NCI-H524 (cell line): Measurements from ENCODE around the gene PDZD2.

Source experiments
- DNase-seq, 2 experiments: peaks; one replicate each; lab custom pipeline; 2025; lab: John Stamatoyannopoulos, UW

PDZD2 gene

GRCh38 chr5:31638345-31638744 lies 586 bp upstream of the PDZD2 start:
- DNase-seq = peak in 1 of 2 experiments; percentile 52

GRCh38 chr5:31639481-31640411 lies 815 bp downstream of the PDZD2 start:
- DNase-seq = no peak

DNA sequence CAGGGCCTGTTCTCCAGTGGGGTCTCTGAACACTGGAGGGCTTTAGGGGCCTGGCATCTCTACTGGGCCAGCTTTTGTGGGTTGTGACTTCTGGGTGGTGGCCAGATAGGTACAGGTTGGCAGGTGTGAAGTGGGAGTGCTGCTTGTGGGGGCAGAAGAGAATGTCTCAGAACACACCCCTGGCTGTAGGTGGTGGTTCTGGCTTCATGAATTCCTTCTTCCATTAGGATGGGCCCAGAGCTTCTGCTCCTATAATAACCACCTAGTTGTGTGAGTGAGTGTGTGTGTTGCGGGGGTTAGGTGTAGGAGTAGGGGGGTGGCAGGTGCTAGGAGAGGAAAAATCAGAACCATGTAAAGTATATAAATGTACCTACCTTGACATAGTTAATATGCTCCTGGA lies 1.6 kb downstream of the PDZD2 start:
- DNase-seq = no peak

GRCh38 chr5:31641059-31641458 lies 2.1 kb downstream of the PDZD2 start:
- DNase-seq = no peak

GRCh38 chr5:31641575-31641974 lies 2.6 kb downstream of the PDZD2 start:
- no peak for DNase-seq

DNA sequence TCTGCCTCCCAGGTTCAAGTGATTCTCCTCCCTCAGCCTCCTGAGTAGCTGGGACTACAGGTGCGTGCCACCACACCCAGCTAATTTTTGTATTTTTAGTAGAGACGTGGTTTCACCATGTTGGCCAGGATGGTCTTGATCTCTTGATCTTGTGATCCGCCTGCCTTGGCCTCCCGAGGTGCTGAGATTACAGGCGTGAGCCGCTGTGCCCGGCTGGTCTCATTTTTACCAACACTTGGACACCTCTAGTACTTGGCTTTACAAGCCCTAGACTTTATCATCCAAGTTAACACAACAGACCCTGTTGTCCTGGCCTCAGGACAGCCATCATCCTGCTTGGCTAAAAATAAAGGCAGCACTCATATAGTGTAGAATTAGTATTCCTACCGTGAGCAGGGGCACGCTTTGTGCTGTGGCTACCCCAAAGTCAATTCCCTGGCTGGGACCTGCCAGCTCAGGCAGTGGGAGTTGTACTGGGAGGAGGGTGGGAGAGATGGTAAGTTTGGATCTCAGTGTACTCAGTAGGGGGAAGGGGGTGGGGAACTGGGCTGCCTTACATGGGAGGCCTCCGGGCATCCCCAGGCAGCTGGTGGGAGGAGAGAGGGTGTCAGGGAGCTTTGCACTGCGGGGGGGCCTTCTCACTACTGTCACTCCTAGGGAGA lies 6.6 kb downstream of the PDZD2 start:
- DNase-seq = no peak

GRCh38 chr5:31648326-31648725 lies 9.4 kb downstream of the PDZD2 start:
- DNase-seq = no peak

- DNase-seq = no peak
Measured at GRCh38 chr5:31651241-31651640, 12.3 kb downstream of the PDZD2 start.

DNA sequence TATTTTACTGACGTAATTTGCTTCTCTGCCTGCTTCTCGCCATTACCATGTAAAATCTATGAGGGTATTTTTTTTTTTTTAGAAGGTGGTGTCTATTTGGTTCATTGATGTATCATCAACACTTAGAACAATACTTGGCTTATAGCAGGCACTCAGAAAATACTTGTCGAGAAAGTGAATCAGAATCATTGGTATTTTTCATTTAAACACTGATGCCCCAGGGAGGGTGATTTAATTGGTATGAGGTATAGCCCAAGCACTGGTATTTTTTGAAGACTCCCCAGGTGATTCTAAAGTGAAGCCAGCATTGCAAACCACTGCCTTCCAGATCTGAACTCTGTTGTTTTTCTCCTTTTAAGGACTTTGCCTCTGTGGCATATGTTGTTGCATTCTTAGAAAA lies 16.6 kb downstream of the PDZD2 start:
- no peak for DNase-seq

DNA sequence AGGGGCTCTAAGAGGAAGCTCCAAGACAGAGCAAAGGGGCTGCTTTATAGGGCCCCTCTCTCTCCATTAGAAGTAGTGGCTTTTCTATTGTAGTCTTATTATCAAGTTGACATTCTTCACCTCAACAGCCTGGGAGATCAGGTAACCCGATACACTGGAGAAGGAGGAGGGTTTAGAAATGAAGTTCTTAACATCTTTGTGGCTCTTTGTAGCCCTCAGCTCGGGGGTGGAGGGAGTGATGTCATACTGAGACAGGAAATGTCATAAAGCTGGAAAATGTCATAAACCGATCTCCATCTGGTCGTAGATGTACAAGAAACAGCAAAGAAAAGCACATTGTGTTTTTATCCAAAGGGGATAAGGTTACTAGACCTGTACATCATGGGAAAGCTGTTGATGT lies 17.9 kb downstream of the PDZD2 start:
- DNase-seq = no peak

DNA sequence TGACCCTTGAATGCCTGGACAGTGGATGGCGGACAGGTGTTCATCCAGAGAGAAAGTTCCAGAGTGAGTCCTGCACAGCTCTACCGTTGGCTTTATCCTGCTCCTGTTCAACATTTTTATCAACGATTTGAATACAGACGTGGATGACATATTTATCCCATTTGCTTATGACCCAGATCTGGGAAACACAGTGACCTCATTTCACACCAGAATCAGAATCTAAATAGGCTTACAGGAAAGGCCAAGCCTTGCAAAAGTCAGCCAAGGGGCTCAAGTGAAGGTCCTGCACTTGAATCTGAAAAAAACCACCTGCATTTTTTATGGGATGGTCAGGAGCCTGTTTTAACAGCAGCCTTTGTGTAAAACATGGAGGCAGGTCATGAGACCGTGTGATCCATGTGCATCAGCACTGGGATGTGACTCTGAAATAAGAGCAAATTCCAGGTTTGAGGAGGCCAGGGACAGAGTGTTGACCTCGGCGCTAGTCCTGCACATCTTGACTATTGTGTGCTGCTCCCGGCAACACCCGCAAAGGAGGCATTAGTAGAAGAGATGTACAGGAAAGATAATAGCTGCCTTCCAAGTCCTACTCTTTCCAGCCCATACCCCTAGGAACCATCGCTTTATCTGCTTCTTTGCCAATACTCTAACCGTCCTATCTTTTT lies 18.5 kb downstream of the PDZD2 start:
- DNase-seq = no peak

GRCh38 chr5:31661257-31661656 lies 22.3 kb downstream of the PDZD2 start:
- no peak for DNase-seq

DNA sequence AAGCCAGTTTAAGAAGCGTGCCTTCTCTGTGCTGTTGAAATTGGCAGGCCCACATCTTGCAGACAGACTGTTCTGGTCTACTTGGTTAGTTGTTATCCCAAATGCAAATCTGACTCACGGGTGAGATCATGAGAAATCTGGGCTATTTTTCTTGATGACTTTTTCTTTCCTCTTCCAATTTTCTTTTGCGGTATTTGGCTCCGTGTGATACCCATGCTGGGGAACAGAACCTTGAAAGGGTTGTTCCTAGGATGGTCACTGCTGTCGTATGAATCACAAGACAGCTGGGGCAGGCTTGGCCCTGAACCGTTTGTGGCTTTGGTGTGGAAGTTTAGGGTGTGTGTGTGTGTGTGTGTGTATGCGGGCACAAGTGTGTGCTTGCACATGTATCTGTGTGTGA lies 24.6 kb downstream of the PDZD2 start:
- no peak for DNase-seq

DNA sequence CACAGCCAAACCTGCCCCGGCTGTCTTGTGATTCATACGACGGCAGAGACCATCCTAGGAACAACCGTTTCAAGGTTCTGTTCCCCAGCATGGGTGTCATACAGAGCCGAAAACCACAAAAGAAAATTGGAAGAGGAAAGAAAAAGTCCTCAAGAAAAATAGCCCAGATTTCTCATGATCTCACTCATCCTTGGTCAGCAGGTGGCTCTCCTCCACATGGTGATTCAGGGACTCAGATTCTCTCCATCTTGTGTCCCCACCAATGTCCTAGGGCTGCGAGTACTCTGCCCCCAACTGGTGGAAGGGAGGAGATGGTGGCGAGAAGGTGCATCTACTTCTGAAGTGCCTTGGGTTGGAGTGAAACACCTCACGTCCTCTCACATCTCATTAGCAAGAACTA lies 25.6 kb downstream of the PDZD2 start:
- DNase-seq = peak; percentile 9 to 39

DNA sequence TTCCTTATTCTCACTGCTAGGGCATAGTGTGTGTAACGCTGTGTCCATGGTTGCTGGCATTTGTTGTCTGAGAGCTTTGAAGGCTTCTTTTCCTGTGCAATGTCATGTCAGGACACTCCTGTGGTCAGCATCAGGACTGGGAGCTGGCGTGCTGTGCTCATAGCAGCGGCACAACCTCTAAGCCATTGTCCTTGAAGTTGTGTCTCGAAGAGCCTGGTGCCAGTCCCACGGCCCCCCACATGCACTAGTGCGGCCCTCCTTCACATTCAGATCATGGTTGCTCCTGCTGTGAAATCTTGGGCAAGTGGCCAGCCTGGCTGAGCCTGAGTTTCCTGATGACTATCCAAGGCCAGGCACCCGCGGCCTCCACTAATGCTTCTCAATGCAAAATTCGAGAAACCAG lies 32.4 kb downstream of the PDZD2 start:
- no peak for DNase-seq

- no peak for DNase-seq
Measured at GRCh38 chr5:31674371-31674951, 35.5 kb downstream of the PDZD2 start.

DNA sequence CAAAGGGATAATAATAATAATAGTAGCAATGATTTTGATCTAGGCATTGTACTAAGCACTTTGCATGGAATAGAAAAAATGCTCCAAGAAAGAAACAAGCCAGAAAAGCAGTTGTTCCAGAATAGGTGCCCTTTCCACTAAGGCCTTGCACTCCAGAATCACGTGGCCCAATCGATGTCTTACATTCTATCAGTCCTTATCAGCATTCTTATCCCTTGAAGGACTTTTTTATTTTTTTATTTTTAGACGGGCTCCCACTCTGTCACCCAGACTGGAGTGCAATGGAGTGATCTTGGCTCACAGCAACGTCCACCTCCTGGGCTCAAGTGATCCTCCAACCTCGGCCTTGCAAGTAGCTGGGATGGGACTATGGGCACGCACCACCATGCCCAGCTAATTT lies 36.5 kb downstream of the PDZD2 start:
- no peak for DNase-seq

- DNase-seq = peak in 1 of 2 experiments; percentile 35
Measured at GRCh38 chr5:31678180-31678579, 39.2 kb downstream of the PDZD2 start.

GRCh38 chr5:31680528-31680927 lies 41.6 kb downstream of the PDZD2 start:
- DNase-seq = no peak

DNA sequence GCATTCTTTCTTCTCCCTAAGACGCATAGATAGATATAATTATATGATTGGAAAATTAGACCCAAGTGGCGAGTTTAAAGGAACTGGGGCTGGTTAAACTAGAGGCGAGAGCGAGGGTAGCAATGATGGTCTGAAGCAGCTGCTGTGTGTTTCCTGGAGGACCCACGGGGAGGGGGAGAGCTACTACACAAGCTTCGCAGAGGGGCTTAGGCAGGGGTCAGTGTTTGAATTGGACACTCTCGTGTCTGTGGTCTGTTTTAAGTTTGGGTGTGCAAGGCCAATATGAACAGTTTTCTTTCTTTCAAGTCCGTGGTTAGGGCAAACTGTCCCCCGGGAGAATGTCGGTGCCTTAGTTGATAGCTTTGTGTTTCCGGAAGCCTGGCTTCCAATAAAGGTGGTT lies 43.1 kb downstream of the PDZD2 start:
- no peak for DNase-seq

GRCh38 chr5:31682851-31683250 lies 43.9 kb downstream of the PDZD2 start:
- peak in 1 of 2 experiments; percentile 5 for DNase-seq

DNA sequence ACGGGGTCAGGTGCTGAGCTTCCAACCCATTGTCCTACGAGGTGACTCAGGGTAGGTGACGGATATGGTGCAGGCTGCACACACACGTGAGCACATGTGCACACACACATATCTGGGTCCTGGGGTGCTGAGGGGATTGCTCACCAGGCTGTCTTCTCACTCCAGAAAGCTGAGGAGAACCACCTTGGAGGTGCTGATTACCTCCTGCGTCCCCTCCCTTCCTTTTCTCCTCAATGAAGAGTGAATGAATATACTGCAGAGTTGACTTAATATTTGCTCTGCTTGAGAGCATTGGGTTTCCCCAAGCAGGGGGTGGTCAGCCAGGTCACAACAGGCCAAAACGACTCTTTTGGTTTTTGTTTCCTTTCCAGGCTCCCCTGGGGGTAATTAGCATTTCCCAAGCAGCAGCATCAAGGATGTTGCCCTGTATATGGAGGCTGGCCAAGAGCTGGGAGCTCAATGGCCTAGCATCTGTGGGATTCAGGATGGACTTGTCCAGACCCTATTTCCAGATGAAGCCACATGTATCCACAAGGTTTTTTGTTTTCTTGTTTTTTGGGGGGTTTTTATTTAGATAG lies 49.7 kb downstream of the PDZD2 start:
- no peak for DNase-seq
